Vagina (tissue), 2 donors: Measurements from ENCODE around the gene ODAD3. TPM values are rescaled to one million over a fixed set of nuclear protein-coding genes. Genes with fewer than 3 reads are reported as not detected.

ENCODE experiments used
- DNase-seq, 2 donors: peaks; one replicate each; pipeline ENCODE4 v3.0.0-alpha.2; 2017; ENCODE audit errors: extremely low spot score in 2 of 2
- H3K27ac ChIP-seq: fragments of 200-600 bp; sonication (generic); one replicate; pipeline ENCODE4 v1.5.1; 2019
- H3K27me3 ChIP-seq: fragments of 200-600 bp; sonication (generic); one replicate; pipeline ENCODE4 v1.5.1; 2019
- H3K36me3 ChIP-seq, 2 donors: fragments of 200-600 bp; sonication (generic); one replicate each; pipeline ENCODE4 v1.5.1; 2017 to 2019
- H3K4me1 ChIP-seq: fragments of 200-600 bp; sonication (generic); one replicate; pipeline ENCODE4 v1.5.1; 2019
- H3K4me3 ChIP-seq, 2 donors: fragments of 200-600 bp; sonication (generic); 1 replicate in 1 of 2; 2 replicates in 1 of 2; pipeline ENCODE4 v1.5.1; 2016 to 2019
- H3K9me3 ChIP-seq: fragments of 200-600 bp; sonication (generic); one replicate; pipeline ENCODE4 v1.5.1; 2019
- CTCF ChIP-seq, 3 experiments: fragments of 450-650 bp in 2 of 3; fragments of 200-600 bp in 1 of 3; sonication (generic) in 1 of 3; IDR thresholded peaks; one replicate each; pipeline ENCODE4 v1.5.1; 2017 to 2019; ENCODE audit warnings: antibody characterized with exemption in 3 of 3, mild to moderate bottlenecking in 2 of 3, moderate library complexity in 2 of 3
- POLR2A ChIP-seq, 2 donors: fragments of 450-650 bp; IDR thresholded peaks; one replicate each; pipeline ENCODE4 v1.6.1; 2017; ENCODE audit warnings: antibody characterized with exemption in 2 of 2, mild to moderate bottlenecking in 2 of 2, moderate library complexity in 2 of 2
- POLR2AphosphoS5 ChIP-seq, 2 donors: sonication (generic); formaldehyde crosslinking; IDR thresholded peaks; one replicate each; pipeline ENCODE4 v1.9.0; 2017; ENCODE audit warnings: antibody characterized with exemption in 2 of 2, mild to moderate bottlenecking in 2 of 2, low read depth in 1 of 2; ENCODE audit not compliant: insufficient read depth in 1 of 2
- intact Hi-C: fragments of 100-400 bp; cut with DNase I; formaldehyde crosslinking; loops from one replicate; pipeline ENCODE4 v1.15.1; 2023
- small RNA-seq: library from RNA; depleted of rRNA; stranded (forward); fragments of <200 nt; gene quantifications from one replicate; pipeline ENCODE3, GENCODE V24; 2016
- total RNA-seq: library from RNA; depleted of rRNA; stranded (reverse); fragments of >200 nt; gene quantifications from one replicate; pipeline ENCODE4 v1.2.3, GENCODE V29; 2016

The ODAD3 gene
- total RNA-seq, 1 donor from 2014 or later, result not detected

DNA sequence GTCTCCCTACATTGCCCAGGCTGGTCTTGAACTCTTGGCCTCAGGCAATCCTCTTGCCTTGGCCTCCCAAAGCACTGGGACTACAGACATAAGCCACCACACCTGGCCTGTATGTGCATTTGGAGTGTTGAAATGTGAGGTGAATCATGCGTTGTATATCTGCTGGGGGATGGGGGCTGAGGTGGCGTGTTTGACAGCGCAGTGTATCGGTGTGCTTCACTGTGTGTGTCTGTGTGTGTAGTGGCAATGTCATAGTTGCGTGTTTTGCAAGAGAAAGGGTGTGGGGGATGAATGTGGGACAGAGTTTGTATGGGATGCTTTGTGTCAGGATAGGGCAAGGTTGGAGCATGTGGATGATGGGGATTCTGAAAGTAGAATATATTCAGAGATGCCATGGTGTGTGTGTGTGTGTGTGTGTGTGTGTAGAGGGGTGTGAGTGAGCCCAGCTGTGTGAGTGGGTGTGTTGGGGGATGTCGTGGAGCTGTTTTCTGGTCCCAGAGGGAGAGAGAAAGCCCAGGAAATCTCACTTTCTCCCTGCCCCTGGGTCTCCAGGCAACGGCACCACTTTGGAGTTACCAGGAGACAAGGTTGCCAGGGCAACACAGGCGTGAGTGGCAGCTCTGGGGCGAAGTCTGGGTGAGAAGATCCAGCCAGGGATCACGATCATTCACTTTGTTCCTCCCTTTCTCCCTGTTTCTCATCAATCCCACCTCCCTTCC, 61.6 kb downstream of the ODAD3 start:
- H3K4me3 ChIP-seq, result no peak overlapping the region
- intact Hi-C loops, result no loop called here
- H3K36me3 ChIP-seq, result no peaks in the 10 kb centered on the region
- no peaks in the 10 kb centered on the region for H3K9me3 ChIP-seq
- no peak for DNase-seq
- no peak overlapping the region for H3K27ac ChIP-seq
- no peak for TF ChIP-seq CTCF (IDR thresholded peaks at IDR 0.05)
- no peak for TF ChIP-seq POLR2AphosphoS5 (IDR thresholded peaks at IDR 0.05; ENCODE audit: insufficient read depth in 1 of 2, low read depth in 1 of 2)
- no peak for TF ChIP-seq POLR2A (IDR thresholded peaks at IDR 0.05)
- H3K27me3 ChIP-seq, result no peaks in the 10 kb centered on the region
- peaks cover 41% of the 10 kb centered on the region for H3K4me1 ChIP-seq

GRCh38 chr19:11370744-11371143, 64.2 kb downstream of the ODAD3 start:
- Histone ChIP-seq H3K4me1 (peaks cover 17% of the 10 kb centered on the region), H3K36me3 (no peaks in the 10 kb centered on the region), H3K4me3 (no peak overlapping the region), H3K27ac (no peak overlapping the region), H3K27me3 (no peaks in the 10 kb centered on the region), H3K9me3 (no peaks in the 10 kb centered on the region)
- intact Hi-C loops, result no loop called here
- no peak for DNase-seq
- TF ChIP-seq POLR2AphosphoS5 (IDR thresholded peaks at IDR 0.05; ENCODE audit: insufficient read depth in 1 of 2, low read depth in 1 of 2), result no peak
- no peak for TF ChIP-seq POLR2A (IDR thresholded peaks at IDR 0.05)
- TF ChIP-seq CTCF (IDR thresholded peaks at IDR 0.05), result no peak

Small RNAs within 50 kb of the gene (small RNA-seq; reads per million reads assigned to genes)
- not detected for gene RF00019

Other genes with a start within 250 kb of the ODAD3 start
- gene KANK2, start 237.6 kb downstream of the ODAD3 start, total RNA-seq, result 486 TPM
- gene ANGPTL8, start 195.5 kb downstream of the ODAD3 start, total RNA-seq, result not detected
- 65.8 TPM for gene DOCK6, start 172.6 kb downstream of the ODAD3 start, total RNA-seq
- not detected for gene TSPAN16, start 139.0 kb downstream of the ODAD3 start, total RNA-seq
- gene RAB3D, start 95.5 kb downstream of the ODAD3 start, total RNA-seq, result 33.9 TPM
- gene TMEM205, start 88.9 kb downstream of the ODAD3 start, total RNA-seq, result 173 TPM
- 24.1 TPM for gene CCDC159, start 88.6 kb downstream of the ODAD3 start, total RNA-seq
- gene PLPPR2, start 79.7 kb downstream of the ODAD3 start, total RNA-seq, result 16.5 TPM
- 1.5 TPM for gene SWSAP1, start 60.5 kb downstream of the ODAD3 start, total RNA-seq
- 14.5 TPM for gene EPOR, start 50.8 kb downstream of the ODAD3 start, total RNA-seq
- 19.6 TPM for gene RGL3, start 15.8 kb downstream of the ODAD3 start, total RNA-seq
- 79.1 TPM for gene PRKCSH, start 514 bp upstream of the ODAD3 start, total RNA-seq
- gene ELAVL3, start 45.9 kb upstream of the ODAD3 start, total RNA-seq, result 1.2 TPM
- 12.5 TPM for gene ZNF653, start 70.7 kb upstream of the ODAD3 start, total RNA-seq
- 49.6 TPM for gene ECSIT, start 94.0 kb upstream of the ODAD3 start, total RNA-seq
- gene CNN1, start 103.7 kb upstream of the ODAD3 start, total RNA-seq, result 276 TPM
- 28.0 TPM for gene ELOF1, start 124.1 kb upstream of the ODAD3 start, total RNA-seq
- 6.1 TPM for gene ACP5, start 142.5 kb upstream of the ODAD3 start, total RNA-seq
- 7.1 TPM for gene ZNF627, start 162.4 kb upstream of the ODAD3 start, total RNA-seq